ENCODE results near the gene COPB2.
"Not testable (repeated sequence)": the region's sequence is repeated elsewhere in the genome, so short reads cannot be mapped to it uniquely, and the experiment has no call there.

The COPB2 gene

DNA sequence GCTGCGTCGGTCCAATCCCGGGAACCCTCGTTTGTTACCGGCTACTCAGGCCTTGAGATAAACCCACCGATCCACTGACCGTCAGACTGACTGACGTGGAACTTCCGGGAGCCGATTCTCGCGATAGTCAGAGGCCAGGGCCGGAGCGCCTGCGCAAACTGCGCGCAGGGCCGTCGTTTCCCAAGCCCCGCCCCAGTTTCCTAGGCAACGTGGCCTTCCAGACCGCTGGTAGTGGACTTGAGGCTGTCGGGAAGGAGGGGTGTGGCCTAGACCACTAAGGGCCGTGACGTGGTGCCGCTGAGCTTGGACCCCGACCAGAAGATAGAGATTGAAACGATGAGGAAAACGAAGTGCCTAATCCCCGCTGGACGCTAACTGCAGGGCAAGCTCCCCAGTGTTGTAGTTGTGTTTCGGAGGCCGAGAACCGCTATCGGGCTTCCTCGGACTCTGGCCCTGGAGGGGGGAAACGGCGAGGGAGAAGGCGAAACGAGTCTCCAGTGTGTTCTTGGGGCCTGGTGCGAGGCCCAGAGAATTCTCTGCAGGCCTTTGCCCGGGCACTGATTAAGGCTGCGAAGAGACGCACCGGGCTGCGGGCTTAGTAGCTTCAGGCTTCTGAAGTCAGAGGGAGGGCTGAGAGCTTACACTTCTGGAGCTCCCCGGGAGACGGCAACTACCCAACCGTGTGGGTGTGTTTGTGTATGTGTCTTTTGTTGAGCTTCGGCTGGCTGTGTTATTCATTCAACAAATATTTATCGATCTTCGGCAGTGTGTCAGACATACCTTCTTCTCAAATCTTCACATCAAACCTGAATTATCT lies at the start of gene COPB2:
TSS of gene COPB2 (minus strand) at position 96 of the 817 bp plus-strand sequence. CDS start 97 bp downstream, outside the sequence.
- peak; percentile 98 for DNase-seq (ENCODE audit: low read depth, low spot score)

DNA sequence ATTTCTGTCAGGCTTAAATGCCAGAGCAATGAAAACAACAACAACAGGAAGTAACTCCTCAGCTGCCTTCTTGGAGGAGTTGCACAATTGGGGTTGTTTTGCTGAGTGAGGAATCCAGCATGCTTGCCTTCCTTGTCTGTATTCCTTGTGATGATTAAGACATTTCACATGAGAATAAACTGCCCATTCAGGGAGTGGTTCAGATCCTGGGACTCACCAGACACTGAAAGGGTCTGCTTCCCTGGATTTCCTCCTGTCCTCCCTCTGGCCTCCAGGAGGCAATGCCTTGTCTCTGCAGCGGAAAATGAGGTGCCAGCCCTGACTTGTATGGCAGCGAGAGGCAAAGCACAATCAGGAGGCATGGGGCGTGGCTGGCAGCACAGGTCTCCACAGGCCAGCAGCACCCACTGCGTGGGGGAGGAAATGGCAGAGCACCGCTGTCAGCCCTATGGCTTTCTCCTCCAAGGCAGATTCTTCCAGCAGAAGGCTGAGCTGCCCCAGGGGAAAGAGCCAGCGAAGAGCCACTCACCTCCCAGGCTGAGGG lies 45.4 kb upstream of the COPB2 start:
- DNase-seq (ENCODE audit: low read depth, low spot score): no peak

DNA sequence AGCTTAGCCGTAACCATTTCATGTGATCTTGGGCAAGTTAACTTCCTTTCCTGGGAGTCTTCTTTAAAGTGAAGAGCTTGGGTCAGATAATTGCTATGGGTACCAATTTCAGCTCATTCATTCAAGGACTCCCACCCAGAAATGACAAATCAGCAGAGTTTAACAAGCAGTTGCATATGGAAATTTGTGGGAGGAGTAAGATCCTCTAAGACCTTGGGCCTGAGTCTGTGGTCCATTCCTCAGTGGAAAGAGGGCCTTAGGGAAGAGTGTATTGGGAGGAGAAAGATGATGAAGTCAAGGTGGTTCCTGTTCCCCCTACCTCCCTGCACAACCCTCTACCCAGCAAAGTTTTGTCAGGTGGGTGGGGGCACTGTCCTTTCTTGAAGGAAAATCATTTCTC lies 44.8 kb upstream of the COPB2 start:
- DNase-seq (ENCODE audit: low read depth, low spot score): no peak

DNA sequence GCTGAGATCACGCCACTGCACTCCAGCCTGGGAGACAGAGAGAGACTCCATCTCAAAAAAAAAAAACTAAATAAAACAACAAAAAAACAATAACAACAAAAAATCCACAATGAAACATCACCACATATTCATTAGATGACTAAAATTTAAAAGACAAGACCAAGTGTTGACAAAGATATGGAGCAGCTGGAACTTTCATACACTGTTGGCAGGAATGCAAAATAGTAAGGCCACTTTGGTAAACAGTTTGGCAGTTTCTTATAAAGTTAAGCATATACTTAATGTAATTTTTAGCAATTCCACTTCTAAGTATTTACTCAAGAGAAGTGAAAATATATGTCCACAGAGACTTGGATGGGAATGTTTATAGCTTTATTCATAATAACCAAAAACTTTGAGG lies 43.6 kb upstream of the COPB2 start:
- DNase-seq (ENCODE audit: low read depth, low spot score): no peak

DNA sequence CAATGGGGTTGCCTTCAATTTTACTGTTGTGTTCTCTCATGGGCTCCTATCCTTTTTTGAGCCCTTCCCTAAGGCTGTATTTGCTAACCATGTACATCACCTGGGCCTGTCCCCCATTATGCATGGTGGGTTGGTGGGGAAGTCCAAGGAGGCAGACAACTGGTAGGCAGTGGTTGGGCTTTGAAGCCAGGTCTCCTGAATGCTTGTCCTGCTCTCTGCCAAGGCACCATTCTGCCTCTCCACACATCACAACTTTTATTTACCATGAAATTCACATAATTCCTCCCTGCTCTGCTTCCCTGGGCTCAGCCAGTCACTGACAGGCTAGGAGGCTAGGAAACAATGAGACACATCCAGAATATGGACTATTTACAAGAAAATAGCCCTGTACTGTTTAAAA lies 41.0 kb upstream of the COPB2 start:
- DNase-seq (ENCODE audit: low read depth, low spot score): no peak

DNA sequence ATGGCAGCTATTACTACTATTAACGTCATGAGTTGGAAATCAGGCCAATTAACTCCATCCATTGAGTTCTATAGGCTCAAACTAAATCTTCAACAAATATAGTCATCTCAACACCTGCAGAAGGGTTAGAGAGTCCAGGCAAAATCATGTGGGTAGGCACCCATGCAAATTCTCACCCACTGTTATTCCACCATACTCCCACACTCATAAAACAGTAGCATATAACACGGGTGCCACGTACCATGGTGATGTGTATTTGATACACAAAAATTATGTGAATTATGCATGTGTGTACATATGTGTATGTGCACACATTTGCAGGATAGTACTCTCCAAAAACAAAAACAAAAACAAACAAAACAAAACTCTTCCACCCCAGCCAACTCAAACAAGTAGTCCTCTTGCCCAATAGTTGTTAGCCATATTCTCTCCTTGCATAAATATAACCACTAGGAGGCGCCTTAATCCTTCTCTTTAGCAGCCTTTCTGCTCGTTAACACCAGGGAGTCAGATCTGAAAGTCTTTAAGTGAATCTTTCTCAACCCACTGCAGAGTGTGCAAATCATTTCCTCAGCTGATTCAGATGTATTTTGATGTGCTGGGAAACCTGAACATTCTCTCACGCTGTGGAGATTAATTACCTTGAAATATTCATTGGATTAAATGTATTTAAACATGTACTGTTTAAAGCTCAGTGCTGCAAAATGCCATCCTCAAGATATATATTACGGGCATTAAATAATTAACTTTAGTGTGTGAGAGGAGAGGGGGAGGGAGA lies 38.0 kb upstream of the COPB2 start:
- peak; percentile 31 for DNase-seq (ENCODE audit: low read depth, low spot score)

DNA sequence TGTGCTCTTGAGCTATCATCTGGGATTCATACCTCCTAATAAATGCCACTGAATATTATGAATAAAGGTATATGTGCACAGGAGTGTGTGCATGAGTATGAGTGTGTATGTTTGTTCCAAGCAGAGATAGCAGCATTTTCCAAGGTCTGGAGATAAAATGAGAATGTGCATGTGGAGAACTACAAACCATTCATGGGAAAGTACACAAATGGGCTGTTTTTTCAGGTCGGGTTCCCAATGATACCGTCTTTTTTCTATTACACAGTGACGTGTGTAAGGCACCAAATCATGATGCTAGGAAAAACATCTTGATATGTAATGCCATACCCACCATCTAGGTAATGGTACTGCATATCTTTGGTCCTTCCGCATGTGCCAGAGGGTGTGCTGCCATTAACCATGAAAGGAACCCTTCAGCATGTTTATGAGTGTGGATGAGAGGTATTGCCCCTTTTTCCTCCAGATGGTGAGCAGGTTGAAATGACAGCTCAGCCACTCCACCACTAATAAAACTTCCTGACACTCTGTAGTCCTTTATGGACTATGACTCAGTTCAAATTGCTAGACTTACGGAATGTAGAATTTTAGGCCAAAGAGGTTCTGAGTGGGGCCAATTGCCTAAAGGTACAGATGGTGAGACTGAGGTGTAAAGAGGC lies 36.4 kb upstream of the COPB2 start:
- no peak for DNase-seq (ENCODE audit: low read depth, low spot score)

DNA sequence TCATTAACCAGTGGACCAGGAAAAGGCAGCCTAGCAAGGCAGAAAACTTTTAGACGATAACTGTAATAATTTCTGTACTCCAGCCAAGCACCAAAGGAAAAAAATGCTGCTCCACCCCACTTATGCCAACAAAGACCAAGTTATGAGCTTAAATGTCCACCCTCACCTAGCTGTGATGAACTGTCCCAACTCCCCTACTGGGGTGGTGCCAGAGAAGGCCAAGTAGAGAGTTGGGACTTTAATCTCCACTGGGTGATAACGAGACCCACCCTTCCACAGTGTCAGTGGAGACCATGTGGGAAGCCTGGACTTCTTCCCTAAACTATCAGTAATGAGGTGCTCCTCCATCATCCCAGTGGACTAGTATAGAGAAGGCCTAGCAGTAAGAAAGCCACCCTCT lies 33.8 kb upstream of the COPB2 start:
- DNase-seq (ENCODE audit: low read depth, low spot score): no peak

DNA sequence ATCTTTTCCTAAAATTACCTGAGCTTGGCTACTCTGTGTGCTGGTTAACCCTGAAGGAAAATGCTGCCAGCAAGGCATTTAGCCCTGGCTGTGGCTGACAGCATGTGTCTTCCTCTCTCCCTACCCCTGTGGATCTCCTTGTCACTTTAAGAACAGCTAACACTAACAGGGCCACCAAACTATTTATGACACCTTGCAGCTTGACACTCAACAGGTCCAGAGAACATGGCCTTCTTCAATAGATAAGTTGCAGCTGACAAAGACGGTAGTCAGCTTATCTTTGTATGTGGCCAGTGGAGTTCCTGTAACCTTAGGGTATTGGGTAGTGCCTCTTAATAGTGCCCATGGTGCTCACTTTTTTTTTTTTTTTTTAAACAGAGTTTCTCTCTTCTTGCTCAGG lies 32.0 kb upstream of the COPB2 start:
- no peak for DNase-seq (ENCODE audit: low read depth, low spot score)

DNA sequence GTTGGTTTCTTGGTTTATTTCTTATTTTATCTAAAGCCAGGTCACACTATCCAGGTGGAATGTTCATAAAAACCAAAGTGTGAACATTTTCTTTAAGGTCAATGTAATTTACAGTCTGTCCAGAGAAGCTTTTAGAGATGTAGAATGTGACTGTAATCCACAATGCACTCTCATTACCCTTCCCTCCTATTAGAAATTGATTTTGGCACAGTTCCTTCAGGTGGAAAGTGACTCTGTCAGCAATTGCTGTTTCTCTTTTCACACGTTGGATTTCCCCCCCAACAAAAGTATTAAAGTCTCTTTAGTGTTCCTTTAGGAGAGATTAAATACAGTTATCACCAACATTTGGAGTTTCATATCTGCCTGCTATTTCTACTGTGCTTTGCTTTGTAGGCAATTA lies 31.6 kb upstream of the COPB2 start:
- DNase-seq (ENCODE audit: low read depth, low spot score): no peak

DNA sequence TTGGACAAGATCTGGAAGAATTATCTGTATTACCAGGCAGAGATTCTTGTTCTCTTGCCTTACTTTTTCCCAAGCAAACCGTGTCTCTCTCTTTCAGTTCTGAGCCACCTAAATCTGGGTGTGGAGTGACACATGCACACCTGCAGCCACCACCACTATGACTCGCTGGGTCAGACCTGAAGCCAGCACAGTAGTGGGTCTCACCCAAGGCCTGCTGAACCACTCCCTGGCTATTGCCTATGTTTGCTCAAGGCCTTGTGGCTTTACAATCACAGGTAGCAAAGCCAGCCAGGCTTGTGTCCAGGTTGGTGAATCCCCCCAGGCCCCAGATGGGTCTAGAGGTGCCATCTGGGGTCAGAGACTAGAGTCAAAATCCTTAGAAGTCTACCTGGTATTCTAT lies 28.7 kb upstream of the COPB2 start:
- no peak for DNase-seq (ENCODE audit: low read depth, low spot score)

DNA sequence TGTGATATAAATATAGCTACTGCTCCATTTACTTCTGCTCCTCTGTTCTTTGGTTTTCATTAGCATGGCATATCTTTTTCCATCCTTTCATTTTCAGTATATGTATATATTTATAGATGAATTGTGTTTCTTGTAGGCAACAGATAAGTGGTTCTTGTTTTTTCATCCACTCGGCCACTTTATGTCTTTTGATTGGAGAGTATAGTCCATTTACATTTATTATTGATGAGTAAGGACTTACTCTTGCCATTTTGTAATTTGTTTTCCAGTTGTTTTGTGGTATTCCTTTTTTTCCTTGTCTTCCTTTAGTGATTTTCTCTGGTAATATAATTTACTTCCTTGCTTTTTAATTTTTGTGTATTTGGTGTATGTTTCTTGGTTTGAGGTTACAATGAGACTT lies 26.8 kb upstream of the COPB2 start:
- DNase-seq (ENCODE audit: low read depth, low spot score): no peak

DNA sequence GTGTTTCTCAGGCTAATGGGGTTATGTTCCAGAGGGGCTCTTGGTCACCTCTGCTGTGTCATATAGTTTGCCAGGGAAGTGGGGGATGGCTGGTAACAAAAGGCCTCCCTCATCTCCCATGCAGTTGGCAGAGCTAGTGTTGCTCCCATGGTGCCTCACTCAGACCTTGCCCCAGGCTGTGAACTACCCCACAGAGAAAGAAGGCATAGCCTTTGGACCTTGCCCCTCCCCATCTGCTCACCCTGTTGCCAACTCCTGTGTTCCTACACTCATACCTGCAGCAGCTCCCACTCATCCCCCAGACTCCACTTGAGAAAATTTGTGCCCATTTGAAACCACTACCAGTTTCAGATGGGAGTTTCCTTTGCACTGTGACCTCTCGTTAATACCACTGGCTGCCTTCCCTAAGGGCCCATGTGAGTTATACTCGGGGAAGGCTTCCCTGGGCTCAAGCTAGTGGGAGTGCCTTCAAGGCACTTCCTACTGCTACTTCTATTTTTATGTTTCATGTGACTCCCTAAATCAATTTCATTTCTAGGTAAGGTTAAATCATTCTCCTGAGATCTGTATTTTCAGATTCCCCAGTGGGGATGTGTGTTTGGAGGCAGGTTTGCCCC lies 25.3 kb upstream of the COPB2 start:
- no peak for DNase-seq (ENCODE audit: low read depth, low spot score)

DNA sequence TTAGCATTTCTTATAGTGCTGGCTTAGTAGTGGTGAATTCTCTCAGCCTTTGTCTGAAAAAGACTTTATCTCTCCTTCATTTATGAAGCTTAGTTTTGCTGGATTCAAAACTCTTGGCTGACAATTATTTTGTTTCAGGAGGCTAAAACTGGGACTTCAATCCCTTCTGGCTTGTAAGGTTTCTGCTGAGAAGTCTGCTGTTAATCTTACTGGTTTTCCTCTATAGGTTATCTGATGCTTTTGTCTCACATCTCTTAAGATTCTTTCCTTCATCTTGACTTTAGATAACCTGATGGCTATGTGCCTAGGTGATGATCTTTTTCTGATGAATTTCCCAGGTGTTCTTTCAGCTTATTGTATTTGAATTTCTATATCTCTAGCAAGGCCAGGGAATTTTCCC lies 23.4 kb upstream of the COPB2 start:
- DNase-seq (ENCODE audit: low read depth, low spot score): not testable (repeated sequence)

DNA sequence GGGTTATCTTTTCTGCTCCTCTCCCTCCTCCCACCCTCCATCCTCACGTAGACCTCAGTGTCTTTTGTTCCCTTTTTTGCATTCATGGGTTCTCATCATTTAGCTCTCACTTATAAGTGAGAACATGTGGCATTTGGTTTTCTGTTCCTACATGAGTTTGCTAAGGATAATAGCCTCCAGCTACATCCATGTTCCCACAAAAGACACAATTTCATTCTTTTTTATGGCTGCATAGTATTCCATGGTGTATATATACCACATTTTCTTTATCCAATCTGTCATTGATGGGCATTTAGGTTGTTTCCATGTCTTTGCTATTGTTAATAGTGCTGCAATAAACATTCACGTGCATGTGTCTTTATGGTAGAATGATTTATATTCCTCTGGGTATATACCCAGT lies 11.7 kb upstream of the COPB2 start:
- not testable (repeated sequence) for DNase-seq (ENCODE audit: low read depth, low spot score)

DNA sequence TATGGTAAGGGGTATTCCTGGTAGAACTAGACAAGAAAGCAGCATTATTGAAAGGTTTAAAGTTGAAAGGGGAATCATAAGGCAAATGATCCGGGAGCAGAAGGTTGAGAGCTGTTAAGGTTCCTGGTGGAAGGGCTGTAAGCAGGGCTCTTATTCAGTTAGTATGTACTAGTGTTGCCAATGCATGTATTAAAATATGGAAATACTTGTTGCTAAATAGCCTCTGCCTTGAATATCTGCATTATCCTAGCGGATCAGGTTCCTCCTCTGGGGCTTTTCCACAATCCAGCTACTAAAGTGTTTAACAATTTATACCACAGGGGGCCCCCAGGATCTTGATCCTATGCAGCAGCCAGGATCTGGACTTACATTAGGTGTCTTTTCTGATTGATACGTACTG lies 7.3 kb upstream of the COPB2 start:
- no peak for DNase-seq (ENCODE audit: low read depth, low spot score)

DNA sequence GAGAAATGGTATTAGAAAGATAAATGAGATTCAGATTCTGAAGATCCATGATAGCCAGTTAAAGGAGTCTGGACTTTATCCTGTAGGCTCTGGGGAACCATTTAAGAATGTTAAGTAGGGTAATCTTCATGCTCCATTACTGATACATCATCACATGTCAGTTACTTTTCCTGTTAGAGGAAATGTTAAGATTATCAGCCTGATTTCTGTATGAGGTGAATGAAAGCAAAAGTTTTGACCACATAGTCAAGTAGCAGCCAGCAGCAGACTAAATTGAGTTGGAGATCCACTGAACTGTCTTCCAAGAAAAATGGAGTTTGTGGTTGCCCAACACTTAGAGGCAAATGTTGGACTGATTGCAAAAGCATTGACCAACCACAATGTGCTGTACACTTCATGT lies 4.7 kb upstream of the COPB2 start:
- no peak for DNase-seq (ENCODE audit: low read depth, low spot score)

DNA sequence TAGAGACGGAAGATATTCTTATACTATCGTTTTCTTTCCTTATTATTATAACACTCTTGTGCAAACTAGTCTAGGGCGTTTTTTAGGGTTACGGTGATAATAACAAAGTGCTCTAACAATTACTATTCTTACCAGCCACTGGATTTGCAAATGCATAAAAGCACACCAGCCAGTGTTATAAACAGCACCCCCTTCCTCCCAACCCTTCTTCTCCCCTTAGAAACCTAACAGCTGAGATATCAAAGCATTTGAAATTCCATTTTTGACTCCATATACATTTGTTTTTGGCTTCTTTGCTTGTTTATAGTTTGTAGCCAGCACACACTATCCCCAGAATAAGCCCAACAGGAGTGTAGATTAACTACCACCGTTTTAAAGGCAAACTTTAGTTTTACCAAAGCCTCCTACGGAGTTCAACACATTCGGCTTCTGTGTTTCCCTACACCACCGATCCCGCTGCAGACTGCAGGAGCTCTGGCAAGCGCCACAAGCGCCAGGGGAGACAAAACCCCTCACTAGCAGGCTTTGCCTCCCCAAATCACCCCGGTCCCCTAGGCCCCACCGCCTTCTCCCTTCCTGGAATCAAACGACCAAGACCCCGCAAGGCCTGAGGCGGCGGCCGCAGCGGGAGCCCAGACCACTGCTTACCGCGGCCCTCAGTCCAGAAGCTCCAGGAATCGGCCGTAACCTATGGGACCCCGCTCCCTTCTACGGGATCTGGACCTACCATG lies 461 bp downstream of the COPB2 start:
- DNase-seq (ENCODE audit: low read depth, low spot score): peak; percentile 5

DNA sequence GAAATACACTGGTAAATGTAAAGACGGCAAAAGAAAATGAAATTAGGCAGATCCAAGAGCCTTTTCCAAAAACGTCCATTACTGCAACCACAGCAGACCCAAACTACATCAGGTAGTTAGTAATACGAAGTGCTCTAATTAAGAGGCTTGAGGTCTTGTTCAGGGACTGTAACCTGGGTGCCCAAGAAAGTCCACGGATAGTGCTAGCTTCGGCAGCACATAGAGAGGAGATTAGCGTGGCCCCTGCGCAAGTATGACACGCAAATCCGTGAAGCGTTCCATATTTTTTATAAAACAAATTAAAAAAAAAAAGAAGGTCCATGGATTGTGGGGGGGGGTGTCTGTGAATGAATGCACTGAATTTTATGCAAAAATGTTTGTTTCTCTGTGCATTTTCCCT lies 1.4 kb downstream of the COPB2 start:
- DNase-seq (ENCODE audit: low read depth, low spot score): no peak

DNA sequence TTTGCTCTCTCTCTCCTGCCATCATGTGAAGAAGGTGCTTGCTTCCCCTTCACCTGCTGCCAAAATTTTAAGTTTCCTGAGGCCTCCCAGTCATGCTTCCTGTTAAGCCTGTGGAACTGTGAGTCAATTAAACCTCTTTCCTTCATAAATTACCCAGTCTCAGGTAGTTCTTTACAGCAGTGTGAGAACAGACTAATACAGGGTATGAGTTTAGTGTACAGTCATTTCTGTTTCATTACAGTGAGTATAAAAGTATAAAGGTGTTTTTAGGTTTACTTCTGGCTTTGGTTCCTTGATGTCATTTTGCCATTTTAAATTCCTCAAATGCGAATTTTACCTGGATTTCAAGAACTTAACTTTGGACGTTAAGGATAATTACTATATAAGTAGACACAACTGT lies 7.2 kb downstream of the COPB2 start:
- DNase-seq (ENCODE audit: low read depth, low spot score): not testable (repeated sequence)

DNA sequence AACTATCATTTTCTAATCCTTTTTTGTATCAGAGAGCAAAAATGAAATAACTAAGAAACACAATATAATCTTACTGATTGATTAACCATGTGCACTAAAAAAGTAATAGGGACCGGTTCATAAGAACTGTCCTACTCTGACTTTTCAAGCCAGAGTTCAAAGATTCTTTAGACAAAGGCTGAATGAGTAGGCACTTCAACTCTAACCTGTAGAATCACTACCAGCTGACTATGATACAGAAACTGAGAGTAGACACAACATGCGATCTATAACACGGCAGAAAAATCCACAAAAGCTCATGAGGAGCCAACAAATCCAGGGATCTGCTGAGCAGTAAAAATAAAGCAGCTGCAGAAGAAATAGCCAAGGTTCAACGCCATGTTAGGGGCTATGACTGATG lies 8.9 kb downstream of the COPB2 start:
- no peak for DNase-seq (ENCODE audit: low read depth, low spot score)

All from brain pericyte (primary cell).